Naive thymus-derived CD4-positive, alpha-beta T cell (primary cell): Measurements from ENCODE around the gene DCLRE1C. TPM values are rescaled to one million over a fixed set of nuclear protein-coding genes. Genes with fewer than 3 reads are reported as not detected.
"Not testable (repeated sequence)": the region's sequence is repeated elsewhere in the genome, so short reads cannot be mapped to it uniquely, and the experiment has no call there.

ENCODE experiments used
- ATAC-seq: fragments of 150-1000 bp; cut with Tn5 transposase; 2 replicates; pipeline ENCODE4 v1.10.0; 2021; ENCODE audit warnings: mild to moderate bottlenecking, moderate library complexity
- CTCF ChIA-PET: fragments of 350-600 bp; sonication (Branson Sonifier 250); formaldehyde crosslinking; loops from one replicate; lab custom pipeline; 2021; ENCODE audit warnings: antibody characterized with exemption; lab: Charles Lee
- POLR2A ChIA-PET: fragments of 350-600 bp; sonication (Branson Sonifier 250); formaldehyde crosslinking; loops from one replicate; lab custom pipeline; 2021; ENCODE audit warnings: antibody characterized with exemption, inconsistent platforms; lab: Charles Lee
- DNase-seq, 9 donors: peaks; one replicate each; pipeline versions ENCODE4 v3.0.0 to v3.0.0-alpha.2; 2020 to 2022; ENCODE audit warnings: mixed read lengths in 1 of 9
- H3K27ac ChIP-seq: one replicate; pipeline ENCODE4 v1.7.0; 2013; ENCODE audit warnings: mild to moderate bottlenecking, low read depth, low read length, moderate library complexity
- H3K27me3 ChIP-seq, 2 donors: one replicate each; pipeline ENCODE4 v1.7.0; 2013; ENCODE audit warnings: low read length in 2 of 2, mild to moderate bottlenecking in 2 of 2, moderate library complexity in 2 of 2; ENCODE audit not compliant: control insufficient read depth in 2 of 2, insufficient read depth in 2 of 2
- H3K36me3 ChIP-seq, 3 experiments: 1 replicate in 2 of 3; 2 replicates in 1 of 3; pipeline ENCODE4 v1.7.0; 2013; ENCODE audit warnings: low read length in 3 of 3, mild to moderate bottlenecking in 3 of 3, moderate library complexity in 1 of 3; ENCODE audit not compliant: insufficient read depth in 3 of 3, control insufficient read depth in 2 of 3
- H3K4me1 ChIP-seq, 2 donors: one replicate each; pipeline ENCODE4 v1.7.0; 2013; ENCODE audit warnings: low read length in 2 of 2, mild to moderate bottlenecking in 2 of 2, moderate library complexity in 1 of 2; ENCODE audit not compliant: control insufficient read depth in 2 of 2, insufficient read depth in 2 of 2
- H3K4me3 ChIP-seq: 2 replicates; pipeline ENCODE4 v1.7.0; 2013; ENCODE audit warnings: mild to moderate bottlenecking, low read length
- H3K9me3 ChIP-seq, 3 experiments: 1 replicate in 2 of 3; 2 replicates in 1 of 3; pipeline ENCODE4 v1.7.0; 2013; ENCODE audit warnings: low read length in 3 of 3; ENCODE audit not compliant: control insufficient read depth in 2 of 3
- H3K27ac Mint-ChIP-seq, 9 donors: one replicate each; pipeline ENCODE4 v1.8.0; 2020 to 2022; ENCODE audit warnings: mixed read lengths in 9 of 9, mild to moderate bottlenecking in 8 of 9, moderate library complexity in 5 of 9, inconsistent platforms in 2 of 9
- H3K27me3 Mint-ChIP-seq, 5 donors: one replicate each; pipeline ENCODE4 v1.8.0; 2021 to 2022; ENCODE audit warnings: mixed read lengths in 5 of 5, mild to moderate bottlenecking in 1 of 5
- H3K36me3 Mint-ChIP-seq, 5 donors: one replicate each; pipeline ENCODE4 v1.8.0; 2020 to 2022; ENCODE audit warnings: mixed read lengths in 5 of 5, mild to moderate bottlenecking in 3 of 5, inconsistent platforms in 1 of 5
- H3K4me1 Mint-ChIP-seq, 7 donors: one replicate each; pipeline ENCODE4 v1.8.0; 2020 to 2022; ENCODE audit warnings: mixed read lengths in 7 of 7, mild to moderate bottlenecking in 3 of 7, inconsistent platforms in 1 of 7
- H3K4me3 Mint-ChIP-seq, 10 donors: one replicate each; pipeline ENCODE4 v1.8.0; 2020 to 2022; ENCODE audit warnings: mild to moderate bottlenecking in 10 of 10, mixed read lengths in 10 of 10, moderate library complexity in 6 of 10, inconsistent platforms in 2 of 10
- H3K9me3 Mint-ChIP-seq, 11 donors: one replicate each; pipeline ENCODE4 v1.8.0; 2020 to 2022; ENCODE audit warnings: mixed read lengths in 11 of 11, mild to moderate bottlenecking in 4 of 11, inconsistent platforms in 1 of 11, moderate library complexity in 1 of 11
- intact Hi-C, 2 donors: fragments of 100-400 bp; cut with micrococcal nuclease; formaldehyde crosslinking; loops; one replicate each; pipeline ENCODE4 v1.15.1; 2023
- polyA plus RNA-seq, 2 donors: library from polyadenylated mRNA; unstranded; fragments of 300-500 nt; fragmentation: Illumina TruSeq; gene quantifications; one replicate each; pipeline ENCODE4 v1.2.3, GENCODE V29; 2021
- total RNA-seq, 6 experiments: library from RNA in 5 of 6; stranded (reverse) in 5 of 6; gene quantifications; 1 replicate in 5 of 6; 2 replicates in 1 of 6; pipeline ENCODE4 v1.2.3 and lab custom pipeline; 2021 to 2026

DCLRE1C gene
- total and polyA plus RNA-seq, 7 experiments from 2014 or later: 16.4 to 38.7 (median 24.2) TPM

- Mint-ChIP-seq H3K4me1 (peaks cover 7 to 46% (median 41%) of the 10 kb centered on the region in 7 donors), H3K27ac (peak within 1 kb of the TSS; percentile 71 to 94 (median 91)), H3K27me3 (no peaks in the 10 kb centered on the region), H3K36me3 (peaks cover 0 to 8% (median 0%) of the 10 kb centered on the region in 5 donors), H3K9me3 (no peaks in the 10 kb centered on the region), H3K4me3 (peak within 1 kb of the TSS; percentile 92 to 97 (median 94))
- DNase-seq (peak; percentile 81 to 97 (median 87)), ATAC-seq (peak; percentile 93)
- peaks cover 4 to 7% of the 10 kb centered on the region in 2 donors for H3K4me1 ChIP-seq
- H3K36me3 ChIP-seq: peaks cover 0 to 5% (median 0%) of the 10 kb centered on the region in 3 experiments
- H3K4me3 ChIP-seq: peak within 1 kb of the TSS; percentile 92
- peak within 1 kb of the TSS; percentile 87 for H3K27ac ChIP-seq
- no peaks in the 10 kb centered on the region for H3K9me3 ChIP-seq
- CTCF ChIA-PET: interaction anchor here (1.2 kb wide), 1 partner anchor 41 kb away, joined by 3 read pairs; the partner anchor contains the start of gene CDNF
- intact Hi-C loops: loop anchor here (1.0 to 10.0 kb wide), 18 partner anchors 26 to 1939 kb away; partner anchors contain the start of genes CDNF (in 2 of the 2), DCLRE1C (in 2 of the 2), HSPA14 (in 2 of the 2) and MEIG1 (in 2 of the 2)
- no peaks in the 10 kb centered on the region for H3K27me3 ChIP-seq
- POLR2A ChIA-PET: interaction anchor here (0.8 to 2.8 kb wide), 9 partner anchors 20 to 321 kb away, joined by 3 to 28 read pairs (median 3); partner anchors contain the start of genes CDNF, DCLRE1C, HSPA14 and MSANTD7
Observed at GRCh38 chr10:14878266-14879123, 75.4 kb downstream of the DCLRE1C start, which contains the start of gene SUV39H2. Gene SUV39H2, plus strand, starts transcription at chr10:14878866. Its CDS starts 23 bp downstream, at chr10:14878889.

GRCh38 chr10:14876764-14877163 is 77.1 kb downstream of the DCLRE1C start:
- Histone ChIP-seq H3K4me3 (no peak overlapping the region), H3K9me3 (no peaks in the 10 kb centered on the region), H3K27ac (no peak overlapping the region), H3K36me3 (peaks cover 0 to 5% (median 0%) of the 10 kb centered on the region in 3 experiments), H3K4me1 (peaks cover 4 to 7% of the 10 kb centered on the region in 2 donors), H3K27me3 (no peaks in the 10 kb centered on the region)
- Mint-ChIP-seq H3K27ac (peak overlapping the region in 5 of 9 donors; percentile 29 to 91 (median 67)), H3K4me3 (peak overlapping the region; percentile 52 to 97 (median 94)), H3K36me3 (peaks cover 0 to 1% (median 0%) of the 10 kb centered on the region in 5 donors), H3K27me3 (no peaks in the 10 kb centered on the region), H3K4me1 (peaks cover 5 to 40% (median 35%) of the 10 kb centered on the region in 7 donors), H3K9me3 (no peaks in the 10 kb centered on the region)
- intact Hi-C loops: loop anchor here (5.0 to 10.0 kb wide), 7 partner anchors 294 to 1941 kb away; partner anchors contain the start of genes PHYH (in 1 of the 2), PTER (in 1 of the 2), RSU1 (in 1 of the 2) and SEPHS1 (in 1 of the 2)
- DNase-seq (no peak), ATAC-seq (no peak)
- ChIA-PET CTCF (interaction anchor here (0.9 kb wide), 1 partner anchor 10 kb away, joined by 3 read pairs; no protein-coding TSS in a partner anchor), POLR2A (interaction anchor here (1.7 kb wide), 1 partner anchor 39 kb away, joined by 3 read pairs; the partner anchor contains the start of genes CDNF, HSPA14 and MSANTD7)

- Mint-ChIP-seq H3K36me3 (peaks cover 0 to 5% (median 0%) of the 10 kb centered on the region in 5 donors), H3K4me3 (peak overlapping the region in 3 of 10 donors; percentile 15 to 92 (median 25)), H3K27me3 (no peaks in the 10 kb centered on the region), H3K27ac (no peak overlapping the region), H3K4me1 (peaks cover 4 to 38% (median 31%) of the 10 kb centered on the region in 7 donors), H3K9me3 (no peaks in the 10 kb centered on the region)
- POLR2A ChIA-PET: interaction anchor here (0.5 to 1.7 kb wide), 3 partner anchors 38 to 331 kb away, joined by 3 read pairs; partner anchors contain the start of genes CDNF, HSPA14 and MSANTD7
- CTCF ChIA-PET: interaction anchor here (0.6 kb wide), 1 partner anchor 47 kb away, joined by 3 read pairs; no protein-coding TSS in a partner anchor
- Histone ChIP-seq H3K36me3 (peaks cover 0 to 5% (median 0%) of the 10 kb centered on the region in 3 experiments), H3K27ac (no peak overlapping the region), H3K4me3 (no peak overlapping the region), H3K27me3 (no peaks in the 10 kb centered on the region), H3K4me1 (peaks cover 4 to 7% of the 10 kb centered on the region in 2 donors), H3K9me3 (no peaks in the 10 kb centered on the region)
- ATAC-seq (no peak), DNase-seq (no peak)
- intact Hi-C loops: loop anchor here (5.0 to 10.0 kb wide), 7 partner anchors 294 to 1941 kb away; partner anchors contain the start of genes PHYH (in 1 of the 2), PTER (in 1 of the 2), RSU1 (in 1 of the 2) and SEPHS1 (in 1 of the 2)
Observed at GRCh38 chr10:14875941-14876340, 78.0 kb downstream of the DCLRE1C start.

GRCh38 chr10:14873090-14873760 is 80.7 kb downstream of the DCLRE1C start:
- intact Hi-C loops: loop anchor here in 1 of 2 donors (10.0 kb wide), 1 partner anchor 1562 kb away; the partner anchor contains the start of gene PTER
- ATAC-seq: no peak
- H3K9me3 Mint-ChIP-seq: no peaks in the 10 kb centered on the region
- Histone ChIP-seq H3K27ac (no peak overlapping the region), H3K4me1 (peaks cover 0 to 7% of the 10 kb centered on the region in 2 donors), H3K4me3 (no peak overlapping the region), H3K9me3 (no peaks in the 10 kb centered on the region), H3K36me3 (peaks cover 0 to 17% (median 0%) of the 10 kb centered on the region in 3 experiments), H3K27me3 (no peaks in the 10 kb centered on the region)
- no peak overlapping the region for H3K4me3 Mint-ChIP-seq
- H3K4me1 Mint-ChIP-seq: peaks cover 2 to 23% (median 21%) of the 10 kb centered on the region in 7 donors
- peaks cover 0 to 17% (median 4%) of the 10 kb centered on the region in 5 donors for H3K36me3 Mint-ChIP-seq
- CTCF ChIA-PET: interaction anchor here (0.7 kb wide), 2 partner anchors 32 to 198 kb away, joined by 3 read pairs; no protein-coding TSS in a partner anchor
- H3K27me3 Mint-ChIP-seq: no peaks in the 10 kb centered on the region
- POLR2A ChIA-PET: interaction anchor here (1.4 kb wide), 1 partner anchor 35 kb away, joined by 4 read pairs; the partner anchor contains the start of genes CDNF, HSPA14 and MSANTD7
- no peak overlapping the region for H3K27ac Mint-ChIP-seq
- DNase-seq: no peak

- H3K9me3 ChIP-seq, H3K4me3 Mint-ChIP-seq, H3K4me1 ChIP-seq, H3K9me3 Mint-ChIP-seq, H3K27ac Mint-ChIP-seq, ATAC-seq, H3K27ac ChIP-seq, DNase-seq, intact Hi-C loops, H3K4me3 ChIP-seq, H3K27me3 ChIP-seq, H3K27me3 Mint-ChIP-seq, POLR2A ChIA-PET, CTCF ChIA-PET: not testable (repeated sequence)
- peaks cover 10 to 42% (median 24%) of the 10 kb centered on the region in 5 donors for H3K36me3 Mint-ChIP-seq
- peaks cover 0 to 10% (median 3%) of the 10 kb centered on the region in 7 donors for H3K4me1 Mint-ChIP-seq
- H3K36me3 ChIP-seq: peaks cover 0 to 46% (median 0%) of the 10 kb centered on the region in 3 experiments
Observed at GRCh38 chr10:14864871-14865270, 89.0 kb downstream of the DCLRE1C start.
